Breast epithelium (tissue), 3 donors: ENCODE results near the gene OR2V1.

Source experiments
- POLR2A ChIP-seq: fragments of 450-650 bp; IDR thresholded peaks from one replicate; pipeline ENCODE4 v1.6.1; 2016; ENCODE audit warnings: antibody characterized with exemption, mild to moderate bottlenecking, moderate library complexity
- TF ChIP-seq, protein P1 (sequence below), 3 donors: fragments of 450-650 bp; IDR thresholded peaks; one replicate each; pipeline ENCODE4 v1.5.1; 2016 to 2017; ENCODE audit warnings: antibody characterized with exemption in 3 of 3, mild to moderate bottlenecking in 3 of 3, moderate library complexity in 3 of 3

DNA sequence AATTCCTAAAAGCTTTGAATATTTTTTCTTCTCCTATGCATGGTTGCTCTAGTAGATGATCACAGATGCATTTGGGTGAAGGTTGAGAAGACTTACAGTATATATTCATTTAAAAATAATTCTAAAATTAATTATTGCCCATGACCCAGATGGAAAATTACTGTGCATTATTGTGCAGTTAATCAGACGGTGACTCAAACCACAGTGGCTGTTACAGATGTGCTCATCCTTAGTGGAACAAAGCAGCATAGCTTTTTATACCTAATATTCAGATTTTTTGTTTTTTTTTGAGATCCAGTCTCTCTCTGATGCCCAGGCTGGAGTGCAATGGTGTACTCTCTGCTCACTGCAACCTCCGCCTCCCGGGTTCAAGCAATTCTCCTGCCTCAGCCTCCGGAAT lies 10.7 kb downstream of the OR2V1 start:
- TF ChIP-seq, protein P1, sequence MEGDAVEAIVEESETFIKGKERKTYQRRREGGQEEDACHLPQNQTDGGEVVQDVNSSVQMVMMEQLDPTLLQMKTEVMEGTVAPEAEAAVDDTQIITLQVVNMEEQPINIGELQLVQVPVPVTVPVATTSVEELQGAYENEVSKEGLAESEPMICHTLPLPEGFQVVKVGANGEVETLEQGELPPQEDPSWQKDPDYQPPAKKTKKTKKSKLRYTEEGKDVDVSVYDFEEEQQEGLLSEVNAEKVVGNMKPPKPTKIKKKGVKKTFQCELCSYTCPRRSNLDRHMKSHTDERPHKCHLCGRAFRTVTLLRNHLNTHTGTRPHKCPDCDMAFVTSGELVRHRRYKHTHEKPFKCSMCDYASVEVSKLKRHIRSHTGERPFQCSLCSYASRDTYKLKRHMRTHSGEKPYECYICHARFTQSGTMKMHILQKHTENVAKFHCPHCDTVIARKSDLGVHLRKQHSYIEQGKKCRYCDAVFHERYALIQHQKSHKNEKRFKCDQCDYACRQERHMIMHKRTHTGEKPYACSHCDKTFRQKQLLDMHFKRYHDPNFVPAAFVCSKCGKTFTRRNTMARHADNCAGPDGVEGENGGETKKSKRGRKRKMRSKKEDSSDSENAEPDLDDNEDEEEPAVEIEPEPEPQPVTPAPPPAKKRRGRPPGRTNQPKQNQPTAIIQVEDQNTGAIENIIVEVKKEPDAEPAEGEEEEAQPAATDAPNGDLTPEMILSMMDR (IDR thresholded peaks at IDR 0.05): no peak
- no peak for TF ChIP-seq POLR2A
